GM18498 (cell line): Measurements from ENCODE around the gene TRIM52.
A peak's percentile ranks its signal among the peaks of the same experiment; 100 is the strongest.
"Not testable (repeated sequence)": the region's sequence is repeated elsewhere in the genome, so short reads cannot be mapped to it uniquely, and the experiment has no call there.

Experiments used
- ATAC-seq: cut with Tn5 transposase; IDR thresholded peaks from one replicate; pipeline ENCODE4 v1.9.1; 2021; ENCODE audit warnings: mild to moderate bottlenecking, moderate library complexity; ENCODE audit not compliant: unreplicated experiment

Gene TRIM52

GRCh38 chr5:181217111-181217802 is 43.7 kb downstream of the TRIM52 start:
- peak; percentile 28 for ATAC-seq

DNA sequence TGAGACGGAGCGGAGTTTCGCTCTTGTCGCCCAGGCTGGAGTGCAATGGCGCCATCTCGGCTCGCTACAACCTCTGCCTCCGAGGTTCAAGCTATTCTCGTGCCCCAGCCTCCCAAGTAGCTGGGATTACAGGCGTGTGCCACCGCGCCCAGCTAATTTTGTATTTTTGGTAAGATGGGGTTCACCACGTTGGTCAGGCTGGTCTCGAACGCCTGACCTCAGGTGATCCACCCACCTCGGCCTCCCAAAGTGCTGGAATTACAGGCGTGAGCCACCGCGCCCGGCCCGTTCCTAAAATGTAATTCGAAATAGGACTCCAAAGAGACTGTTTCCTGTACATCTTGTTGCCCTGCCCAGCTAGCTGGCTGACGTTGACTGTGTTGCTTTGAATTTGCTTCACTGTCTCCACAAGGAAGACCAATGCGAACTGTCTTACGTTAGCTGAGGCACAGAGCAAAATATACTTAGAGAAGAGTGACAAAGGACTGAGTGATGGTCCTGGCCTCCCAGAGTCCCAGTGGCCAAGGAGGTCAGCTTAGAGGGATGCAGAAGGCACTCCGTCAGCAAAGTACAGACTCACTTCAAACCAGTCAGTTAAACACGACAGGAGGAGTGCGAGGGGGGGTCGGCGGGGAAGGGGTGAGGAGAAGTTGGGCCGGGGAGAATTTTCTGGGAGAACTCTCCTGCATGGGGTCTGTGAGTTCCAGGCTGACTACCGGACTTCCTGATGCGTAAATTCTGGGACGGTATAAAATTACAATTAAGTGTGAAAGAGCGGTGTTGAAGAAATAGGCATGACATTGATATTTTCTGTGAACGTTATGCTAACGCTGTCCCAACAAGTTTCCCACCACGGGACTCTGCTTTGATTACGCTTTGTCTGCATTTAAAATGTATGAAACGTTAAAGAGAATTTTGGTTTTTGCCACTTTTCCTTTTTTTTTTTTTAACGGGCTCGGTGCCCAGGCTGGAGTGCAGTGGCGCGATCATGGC is 44.6 kb downstream of the TRIM52 start:
- no peak for ATAC-seq

- not testable (repeated sequence) for ATAC-seq
These were observed 46.7 kb downstream of the TRIM52 start for GRCh38 chr5:181214249-181214648.

GRCh38 chr5:181212934-181213333 is 48.0 kb downstream of the TRIM52 start:
- no peak for ATAC-seq

- no peak for ATAC-seq
These were observed 48.9 kb downstream of the TRIM52 start for GRCh38 chr5:181212080-181212479.

GRCh38 chr5:181211208-181211607 is 49.7 kb downstream of the TRIM52 start:
- no peak for ATAC-seq

- ATAC-seq = not testable (repeated sequence)
These were observed 50.2 kb downstream of the TRIM52 start for GRCh38 chr5:181210698-181211097.

GRCh38 chr5:181210148-181210547 is 50.8 kb downstream of the TRIM52 start:
- not testable (repeated sequence) for ATAC-seq

GRCh38 chr5:181209006-181209405 is 51.9 kb downstream of the TRIM52 start:
- ATAC-seq = not testable (repeated sequence)

- no peak for ATAC-seq
These were observed 53.0 kb downstream of the TRIM52 start for GRCh38 chr5:181207960-181208253.

DNA sequence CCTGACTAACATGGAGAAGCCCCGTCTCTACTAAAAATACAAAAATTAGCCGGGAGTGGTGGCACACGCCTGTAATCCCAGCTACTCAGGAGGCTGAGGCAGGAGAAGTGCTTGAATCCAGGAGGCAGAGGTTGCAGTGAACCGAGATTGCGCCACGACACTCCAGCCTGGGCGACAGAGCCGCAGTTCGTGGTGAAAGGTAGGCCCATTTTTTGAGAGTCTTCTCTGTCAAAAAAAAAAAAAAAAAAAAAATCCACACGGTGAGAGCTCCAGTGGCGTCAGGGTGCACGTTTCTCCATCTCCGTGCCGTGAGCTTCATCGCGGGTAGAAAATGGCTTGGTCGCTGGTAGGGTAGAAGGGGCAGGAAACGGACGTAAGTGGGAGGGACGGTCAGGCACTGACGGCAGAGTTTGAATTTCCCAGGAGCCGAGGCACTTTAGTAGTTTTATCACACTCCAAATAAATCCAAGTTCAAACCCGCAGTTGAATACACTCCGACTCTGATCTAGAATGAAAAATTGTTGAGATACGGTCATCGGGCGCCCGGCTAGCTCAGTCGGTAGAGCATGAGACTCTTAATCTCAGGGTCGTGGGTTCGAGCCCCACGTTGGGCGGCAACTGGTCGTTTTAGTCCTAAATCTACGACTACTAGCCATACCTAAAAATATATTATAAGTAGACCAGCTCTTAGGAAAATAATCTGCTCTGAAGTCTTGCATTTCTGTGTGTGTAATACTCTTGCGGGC is 53.6 kb downstream of the TRIM52 start:
- ATAC-seq = peak; percentile 33

GRCh38 chr5:181205761-181206649 is 54.9 kb downstream of the TRIM52 start:
- no peak for ATAC-seq
